Glomerular visceral epithelial cell (primary cell): Measurements from ENCODE around the gene RPL14.
"Not testable (repeated sequence)": the region's sequence is repeated elsewhere in the genome, so short reads cannot be mapped to it uniquely, and the experiment has no call there.

Experiments
- DNase-seq: peaks from one replicate; pipeline ENCODE4 v3.0.0-alpha.2; 2016; ENCODE audit errors: extremely low spot score

The RPL14 gene

DNA sequence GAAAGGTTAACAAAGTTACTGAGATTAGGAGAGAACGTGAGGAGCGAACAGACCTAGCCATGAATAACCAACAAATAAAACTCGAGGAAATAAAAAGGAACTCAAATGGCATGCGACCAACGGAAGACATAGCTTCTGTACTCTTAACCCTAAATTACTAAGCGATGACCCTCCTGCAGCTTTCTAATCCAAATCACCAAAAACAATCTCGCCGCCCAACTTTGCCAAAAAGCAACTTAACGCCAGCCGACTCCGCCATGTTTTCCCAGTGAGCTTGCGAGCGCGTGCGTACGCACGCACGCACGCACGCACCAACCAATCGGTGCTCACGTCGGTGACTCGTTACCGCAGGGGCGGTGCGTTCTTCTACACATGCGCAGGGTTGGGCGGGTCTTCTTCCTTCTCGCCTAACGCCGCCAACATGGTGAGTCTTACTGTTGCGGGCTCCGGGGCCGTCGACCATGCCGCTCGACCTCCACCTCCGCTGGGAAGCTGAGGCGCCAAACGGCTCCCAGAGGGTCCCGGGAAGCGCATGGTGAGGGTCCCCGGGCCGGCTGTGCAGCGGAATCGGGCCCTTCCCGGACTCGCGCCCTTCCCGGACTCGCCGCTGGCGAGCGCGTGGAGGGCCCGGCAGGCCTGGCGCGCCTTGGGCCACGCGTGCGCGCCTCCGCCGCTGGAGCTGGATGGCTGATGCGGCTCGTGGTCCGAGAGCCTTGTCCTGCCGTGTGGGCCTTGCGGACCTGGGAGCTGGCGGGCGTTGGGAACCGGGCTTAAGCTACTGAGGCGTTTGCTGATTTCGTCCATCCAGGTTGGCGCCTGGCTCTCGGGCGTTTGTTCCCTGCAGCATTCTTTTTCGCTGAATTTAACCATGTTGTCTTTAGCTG, at the start of gene RPL14:
Gene RPL14, plus strand, starts transcription at position 400 of the 884 bp plus-strand sequence. Its CDS starts 133 bp downstream, at position 533.
- peak; percentile 93 for DNase-seq

DNA sequence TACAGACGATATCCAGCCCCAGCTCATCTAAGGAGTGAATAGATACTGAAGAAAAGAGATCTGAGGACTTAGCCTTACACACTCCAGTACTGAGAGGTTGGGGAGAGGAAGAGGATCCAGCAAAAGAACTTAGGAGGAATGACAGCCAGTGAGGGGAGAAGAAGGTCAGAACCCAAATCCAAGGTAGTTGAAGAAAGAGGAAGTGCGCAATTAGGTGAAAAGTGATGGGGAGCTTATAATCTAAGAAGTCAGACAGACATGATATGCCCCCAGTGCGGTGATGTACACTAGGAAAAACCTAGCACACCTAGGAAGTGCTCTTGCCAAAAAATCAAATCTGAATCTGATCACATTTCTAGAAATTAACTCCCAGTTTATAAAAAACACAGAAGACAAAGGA, 49.5 kb upstream of the RPL14 start:
- no peak for DNase-seq

DNA sequence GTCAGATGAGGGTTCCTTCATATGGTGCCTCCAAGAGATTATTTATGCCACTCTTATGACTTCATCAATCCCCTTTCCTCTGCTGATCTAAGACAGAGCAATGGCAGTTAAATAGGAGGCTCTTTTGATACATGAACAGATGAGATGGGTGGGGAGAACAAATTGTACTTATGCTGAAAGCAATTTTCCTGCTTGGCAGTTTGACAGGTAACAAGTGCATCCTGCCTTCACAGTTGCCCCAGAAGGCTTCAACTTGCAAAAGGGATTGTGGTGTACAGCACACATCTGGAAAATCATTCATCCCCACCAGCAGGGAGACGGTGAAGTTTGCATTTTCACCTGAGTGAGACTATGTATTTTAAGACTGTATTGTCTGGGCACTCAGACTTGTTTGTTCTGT, 42.9 kb upstream of the RPL14 start:
- DNase-seq, result no peak

DNA sequence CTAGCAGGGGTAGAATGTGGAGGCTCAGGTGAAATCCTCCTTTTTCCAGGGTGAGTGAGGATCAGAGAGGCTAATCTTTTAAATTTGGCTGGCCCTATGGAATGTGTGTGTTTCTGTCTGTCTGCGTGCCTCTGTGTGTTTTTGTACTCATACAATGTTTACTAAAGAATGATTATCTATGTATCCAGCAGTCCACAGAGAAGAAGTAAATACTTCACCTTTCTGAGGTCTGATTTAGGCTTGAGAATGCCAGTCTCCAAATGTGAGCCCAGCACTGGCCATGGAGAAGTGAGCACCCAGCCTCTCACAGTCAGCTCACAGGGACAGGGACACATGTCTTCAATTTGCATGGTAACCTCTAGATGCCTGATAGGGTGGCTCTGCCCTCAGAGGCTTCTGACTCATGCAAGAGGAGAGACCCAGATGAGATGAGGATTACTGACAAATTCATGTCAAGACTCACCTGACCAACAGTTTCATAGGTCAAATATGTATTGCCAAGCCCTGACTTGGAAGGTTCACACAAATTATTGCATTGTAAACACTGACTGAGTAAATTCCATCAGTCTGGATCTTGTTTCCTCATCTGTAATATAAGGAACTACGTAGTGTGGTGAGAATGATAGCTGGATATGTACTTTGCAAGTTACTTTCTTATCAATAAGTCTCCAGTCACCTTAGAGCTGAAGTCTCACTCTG, 39.1 kb upstream of the RPL14 start:
- DNase-seq, result no peak

DNA sequence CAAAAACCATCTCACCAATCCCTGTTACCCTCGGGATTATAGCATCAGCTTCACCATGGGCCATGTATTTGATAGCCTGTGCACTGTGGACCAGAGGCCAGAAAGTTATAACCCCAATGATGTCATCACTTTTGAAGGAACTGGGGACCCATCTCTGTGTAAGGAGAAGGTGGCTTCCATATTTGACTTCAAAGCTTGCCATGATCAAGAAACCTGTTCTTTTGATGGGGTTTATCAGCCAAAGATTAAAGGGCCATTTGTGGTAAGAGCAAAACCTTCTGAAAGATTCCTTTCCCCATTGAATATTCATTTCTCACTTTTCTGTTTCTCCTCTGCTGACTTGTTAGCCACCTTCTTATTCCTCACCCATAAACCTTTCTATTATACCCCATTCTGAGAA, 34.3 kb upstream of the RPL14 start:
- DNase-seq, result no peak

DNA sequence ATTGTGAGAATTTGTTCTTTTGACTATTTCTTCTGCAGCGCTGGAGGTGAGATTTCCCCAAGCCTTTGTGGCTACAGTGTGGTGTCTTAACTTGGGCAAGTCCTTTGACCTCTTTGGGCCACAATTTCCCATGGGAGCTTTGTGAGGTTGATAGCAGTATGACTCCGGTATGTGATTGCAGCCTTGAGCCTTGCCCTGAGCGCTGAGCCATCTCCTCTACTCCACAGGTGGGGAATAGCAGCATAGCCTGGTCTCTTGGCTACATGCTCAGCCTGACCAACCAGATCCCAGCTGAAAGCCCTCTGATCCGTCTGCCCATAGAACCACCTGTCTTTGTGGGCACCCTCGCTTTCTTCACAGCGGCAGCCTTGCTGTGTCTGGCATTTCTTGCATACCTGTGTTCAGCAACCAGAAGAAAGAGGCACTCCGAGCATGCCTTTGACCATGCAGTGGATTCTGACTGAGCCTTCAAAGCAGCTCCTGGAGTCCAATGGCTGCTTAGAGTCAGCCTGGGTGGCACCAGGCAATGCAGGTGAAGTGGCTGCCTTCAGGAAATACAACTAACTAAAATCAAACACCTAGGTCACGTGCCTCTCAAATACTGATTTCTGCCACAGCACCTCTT, 30.0 kb upstream of the RPL14 start:
- no peak for DNase-seq

DNA sequence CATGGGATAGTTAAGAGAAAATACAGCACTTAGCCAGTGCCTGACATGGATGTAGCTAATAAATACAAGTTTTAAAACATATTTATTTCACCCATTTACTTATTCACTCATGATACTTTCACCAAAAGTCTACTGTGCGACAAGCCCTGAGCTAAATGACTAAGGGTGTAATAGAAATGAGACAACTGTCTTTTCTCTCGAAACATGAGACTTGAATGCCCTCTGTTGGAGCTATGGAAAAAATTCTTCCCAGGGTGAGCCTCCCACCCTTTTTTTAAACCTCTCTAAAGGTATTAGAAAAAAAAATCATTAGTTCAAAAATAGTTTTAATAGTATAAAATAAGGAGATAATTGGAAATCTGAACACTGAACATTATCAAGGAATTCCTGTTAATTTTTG, 24.3 kb upstream of the RPL14 start:
- DNase-seq, result no peak

DNA sequence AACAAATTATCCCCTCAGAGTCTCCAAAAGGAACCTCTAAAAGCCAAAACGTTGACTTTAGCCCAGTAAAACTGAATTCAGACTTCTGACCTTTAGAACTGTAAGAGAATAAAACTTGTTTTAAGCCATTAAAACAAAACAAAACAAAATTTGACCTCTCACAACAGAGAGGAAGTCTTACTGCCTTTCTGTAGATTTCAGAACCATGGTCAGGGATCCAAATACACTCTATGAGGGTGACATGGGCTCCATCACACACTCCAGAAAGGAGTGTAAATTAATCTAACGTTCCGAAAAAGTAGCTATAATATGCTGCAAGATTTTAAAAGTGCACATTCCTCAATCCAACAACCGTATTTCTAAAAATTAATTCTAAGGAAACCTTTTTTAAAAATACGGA, 19.2 kb upstream of the RPL14 start:
- DNase-seq, result no peak

DNA sequence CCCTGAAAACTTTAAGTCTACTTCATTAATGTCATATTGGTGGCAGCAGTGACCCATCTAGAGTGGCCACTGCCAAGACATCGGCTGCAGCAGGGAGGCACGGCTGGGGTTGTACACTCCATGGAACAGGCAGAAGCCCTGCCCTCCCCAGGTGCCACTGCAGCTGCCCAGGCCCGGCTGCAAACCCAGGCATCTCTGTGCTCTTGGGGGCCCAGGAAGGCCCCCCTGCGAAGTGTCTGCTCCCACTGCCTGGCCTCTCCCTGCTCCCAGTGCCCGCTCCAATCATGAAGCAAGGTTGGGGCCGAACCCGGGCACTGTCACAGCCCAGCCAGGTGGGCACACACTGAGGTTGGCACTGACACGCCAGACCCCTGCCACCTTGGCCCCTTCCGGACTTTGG, 12.1 kb upstream of the RPL14 start:
- DNase-seq, result no peak

DNA sequence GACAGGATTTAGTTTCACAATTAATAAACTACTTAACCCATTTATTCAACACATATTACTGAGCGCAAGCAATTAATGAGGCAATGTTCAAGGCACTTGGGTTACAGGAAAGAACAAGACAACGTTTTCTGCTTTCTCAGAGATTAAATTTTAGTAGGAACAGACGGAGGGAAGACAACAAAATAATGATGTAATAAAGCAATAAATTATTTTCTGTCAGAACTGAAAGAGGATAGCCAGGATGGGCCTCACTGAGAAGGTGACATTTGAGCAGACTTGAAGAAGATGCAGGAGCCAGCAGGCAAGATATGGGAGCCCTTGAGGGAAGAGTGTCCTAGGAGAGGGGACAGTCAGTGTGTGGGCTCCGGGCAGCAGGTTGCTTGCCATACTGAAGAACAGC, 11.3 kb upstream of the RPL14 start:
- DNase-seq, result no peak

DNA sequence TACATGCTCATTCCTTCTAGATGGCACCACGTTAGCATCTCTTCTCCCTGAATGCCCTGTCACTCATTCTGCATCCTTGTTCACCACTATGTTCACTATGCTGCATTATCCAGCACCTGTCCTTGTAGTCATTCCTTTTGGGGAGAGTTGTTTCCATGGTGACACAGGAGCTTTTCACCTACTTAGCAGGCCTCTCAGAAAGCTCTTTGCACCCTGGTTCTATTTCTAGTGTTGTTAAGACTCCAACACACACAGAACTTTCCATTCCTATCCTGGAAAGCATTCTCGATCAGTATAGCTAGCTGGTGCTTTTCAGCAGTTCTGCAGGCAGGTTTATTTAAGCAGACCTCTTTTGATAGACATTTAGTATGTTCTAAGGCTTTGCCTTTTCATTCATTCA, 6.7 kb upstream of the RPL14 start:
- DNase-seq, result no peak

DNA sequence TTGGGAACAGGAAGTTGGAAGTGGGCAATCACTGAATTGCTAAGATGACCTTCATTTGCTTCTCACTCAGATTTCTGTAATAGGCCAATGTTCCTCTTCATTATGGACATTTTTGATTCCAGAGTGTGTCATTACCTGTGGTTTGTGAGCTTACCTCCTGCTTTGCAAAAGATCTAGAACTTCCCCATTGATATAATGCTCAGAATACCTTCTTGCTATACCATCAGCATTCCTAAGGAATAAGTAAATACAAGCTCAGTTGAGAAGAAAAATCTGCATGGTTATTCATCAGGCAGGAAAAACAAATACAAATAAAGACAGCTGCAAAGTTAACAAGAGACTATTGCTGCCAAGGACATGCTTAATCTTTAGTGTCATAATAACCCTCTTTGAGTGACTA, 5.6 kb upstream of the RPL14 start:
- no peak for DNase-seq

DNA sequence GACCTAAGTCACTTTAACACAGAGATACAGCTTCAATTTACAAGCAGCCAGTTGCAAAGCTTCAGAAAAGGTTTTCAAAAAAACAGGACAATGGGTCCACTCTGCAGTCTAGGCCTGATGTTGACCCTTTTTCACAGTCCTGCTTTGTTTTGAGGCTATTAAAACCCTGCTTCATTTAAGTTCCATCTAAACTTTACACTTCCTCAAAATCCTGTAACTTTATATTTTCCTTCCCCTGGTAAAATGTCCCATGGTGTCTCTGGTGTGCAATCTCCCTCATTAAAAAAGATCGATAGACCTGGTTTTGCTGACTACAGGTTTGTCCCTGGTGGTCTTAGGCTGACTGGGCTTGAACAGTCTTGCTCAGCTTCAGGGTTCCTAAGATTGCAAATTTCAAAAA, 5.1 kb upstream of the RPL14 start:
- DNase-seq, result no peak

DNA sequence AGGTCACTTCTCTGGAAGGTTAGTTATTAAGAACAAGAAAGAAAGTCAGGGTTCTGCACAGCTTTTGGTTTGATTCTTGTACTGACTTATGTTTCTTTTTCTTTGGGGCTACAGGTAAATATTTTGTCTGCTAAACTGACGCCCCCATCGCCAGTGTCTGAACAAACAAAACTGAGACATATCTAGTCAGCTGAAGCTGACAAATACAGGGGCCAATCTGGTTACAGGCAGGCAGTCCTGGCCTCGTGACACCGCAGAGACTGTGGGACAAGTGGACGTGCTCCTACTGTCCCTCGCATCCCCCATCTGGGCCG, 4.6 kb upstream of the RPL14 start:
- DNase-seq, result no peak

DNA sequence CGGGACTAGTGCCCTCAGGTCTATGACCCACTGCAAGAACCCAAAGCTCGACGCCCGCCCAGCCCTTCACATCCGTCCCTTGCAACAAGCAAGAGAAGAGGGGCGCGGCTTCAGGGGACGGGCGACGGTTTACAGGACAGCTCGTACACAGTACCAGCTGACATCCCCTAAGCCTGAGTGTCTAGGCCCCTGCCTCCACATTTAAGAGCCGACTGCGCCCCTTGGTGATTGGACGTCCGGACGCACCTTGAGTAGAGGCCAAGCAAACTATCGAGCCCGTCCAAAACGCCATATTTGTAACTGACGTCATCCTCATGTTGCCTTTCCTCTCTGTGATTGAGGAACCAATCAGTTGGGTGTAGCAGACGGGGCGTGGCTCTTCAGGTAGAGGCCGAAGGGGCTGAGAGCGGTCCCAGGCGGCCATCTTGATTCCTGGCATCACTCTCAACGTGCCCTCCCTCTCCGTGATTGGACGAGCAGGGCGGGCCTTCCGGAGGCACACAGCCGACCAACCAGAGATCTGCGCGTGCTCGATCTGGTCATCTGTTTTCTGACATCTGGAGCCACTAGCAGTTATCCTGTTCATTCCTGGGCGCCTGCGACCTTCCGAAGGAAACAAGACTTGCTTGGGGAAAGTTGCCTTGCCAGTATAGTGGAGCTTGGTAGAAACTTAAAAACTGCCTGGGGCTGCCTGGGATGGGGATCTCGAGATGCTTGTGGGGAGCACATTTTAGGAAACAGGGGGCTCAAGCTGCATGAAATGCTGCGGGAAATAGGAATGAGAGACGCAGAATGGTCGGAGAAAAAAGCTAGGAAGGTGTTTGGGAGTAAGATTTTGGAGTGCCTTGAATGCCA, 4.0 kb upstream of the RPL14 start:
- DNase-seq, result peak; percentile 98

DNA sequence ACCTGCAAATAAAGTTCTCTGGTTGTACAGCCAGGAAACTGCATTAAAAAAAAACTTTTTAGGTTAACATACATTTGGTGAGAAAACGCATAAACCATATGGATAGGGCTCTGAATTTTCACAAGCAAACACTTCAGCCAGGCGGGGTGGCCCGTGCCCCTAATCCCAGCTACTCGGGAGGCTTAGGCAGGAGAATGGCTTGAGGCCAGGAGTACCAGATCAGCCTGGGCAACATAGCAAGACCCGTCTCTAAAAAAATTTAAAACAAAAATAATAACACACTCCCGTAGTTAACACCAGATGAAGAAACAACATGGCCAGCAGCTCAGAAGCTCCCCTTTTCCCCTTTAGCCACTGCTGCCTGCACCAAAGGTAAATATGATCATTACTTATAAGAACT, 3.2 kb upstream of the RPL14 start:
- DNase-seq, result no peak

DNA sequence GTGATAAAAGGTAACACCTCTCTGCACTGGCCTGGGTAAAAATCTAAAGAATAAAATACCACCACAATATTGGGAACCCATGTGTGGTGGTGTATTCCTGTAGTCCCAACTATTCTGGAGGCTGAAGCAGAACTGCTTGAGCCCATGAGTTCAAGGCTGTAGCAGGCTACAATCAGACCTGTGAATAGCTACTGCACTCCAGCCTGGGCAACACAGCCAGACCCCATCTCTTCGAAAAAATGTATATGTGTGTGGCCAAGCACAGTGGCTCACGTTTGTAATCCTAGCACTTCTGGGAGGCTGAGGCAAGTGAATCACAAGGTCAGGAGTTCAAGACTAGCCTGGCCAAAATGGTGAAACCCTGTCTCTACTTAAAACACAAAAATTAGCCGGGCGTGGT, 1.8 kb upstream of the RPL14 start:
- no peak for DNase-seq

DNA sequence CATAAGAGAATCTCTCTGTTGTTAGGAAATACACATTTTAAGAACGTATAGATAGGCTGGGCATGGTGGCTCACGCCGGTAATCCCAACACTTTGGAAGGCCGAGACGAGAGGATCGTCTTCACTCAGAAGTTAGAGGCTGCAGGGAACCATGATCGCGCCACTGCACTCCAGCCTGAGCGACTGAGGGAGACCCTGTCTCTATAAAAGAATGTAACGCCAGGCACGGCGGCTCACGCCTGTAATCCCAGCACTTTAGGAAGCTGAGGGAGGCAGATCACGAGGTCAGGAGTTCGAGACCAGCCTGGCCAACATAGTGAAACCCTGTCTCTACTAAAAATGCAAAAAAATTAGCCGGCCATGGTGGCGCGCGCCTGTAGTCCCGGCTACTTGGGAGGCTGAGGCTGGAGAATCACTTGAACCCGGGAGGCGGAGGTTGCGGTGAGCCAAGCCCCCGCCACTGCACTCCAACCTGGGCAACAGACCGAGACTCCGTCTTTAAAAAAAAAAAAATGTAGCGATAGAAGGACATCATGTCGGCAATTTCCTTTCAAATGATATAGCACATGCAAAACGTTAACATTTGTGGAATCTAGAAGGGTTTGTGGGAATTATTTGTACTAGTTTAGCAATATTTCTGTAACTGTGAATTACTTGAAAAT, 730 bp upstream of the RPL14 start:
- no peak for DNase-seq

DNA sequence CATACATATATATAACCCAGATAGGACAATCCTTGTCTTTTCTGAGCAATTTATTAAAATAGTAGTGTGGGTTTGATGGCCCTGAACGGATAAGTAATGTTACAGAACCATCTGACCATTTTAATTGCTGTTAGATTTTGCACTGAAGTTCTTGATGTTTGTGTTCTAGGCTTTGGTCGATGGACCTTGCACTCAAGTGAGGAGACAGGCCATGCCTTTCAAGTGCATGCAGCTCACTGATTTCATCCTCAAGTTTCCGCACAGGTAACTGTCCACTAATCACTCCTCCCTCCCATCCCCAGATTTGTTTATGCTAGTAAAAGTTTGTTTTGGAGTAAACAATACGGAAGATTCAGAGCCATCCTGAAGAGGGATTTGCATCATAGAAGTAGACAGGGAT, 1.3 kb downstream of the RPL14 start:
- no peak for DNase-seq

DNA sequence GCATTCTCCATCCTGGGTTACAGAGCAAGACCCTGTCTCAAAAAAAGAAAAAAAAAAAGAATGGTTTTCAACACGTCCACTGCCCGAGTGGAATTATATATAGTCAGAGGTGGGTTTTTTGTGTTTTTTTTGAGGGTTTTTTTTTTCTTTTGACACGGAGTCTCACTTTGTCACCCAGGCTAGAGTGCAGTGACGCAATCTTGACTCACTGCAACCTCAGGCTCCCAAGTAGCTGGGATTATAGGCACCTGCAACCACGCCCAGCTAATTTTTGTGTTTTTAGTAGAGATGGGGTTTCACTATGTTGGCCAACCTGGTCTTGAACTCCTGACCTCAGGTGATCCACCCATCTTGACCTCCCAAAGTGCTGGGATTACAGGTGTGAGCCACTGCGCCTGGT, 3.3 kb downstream of the RPL14 start:
- DNase-seq, result not testable (repeated sequence)

DNA sequence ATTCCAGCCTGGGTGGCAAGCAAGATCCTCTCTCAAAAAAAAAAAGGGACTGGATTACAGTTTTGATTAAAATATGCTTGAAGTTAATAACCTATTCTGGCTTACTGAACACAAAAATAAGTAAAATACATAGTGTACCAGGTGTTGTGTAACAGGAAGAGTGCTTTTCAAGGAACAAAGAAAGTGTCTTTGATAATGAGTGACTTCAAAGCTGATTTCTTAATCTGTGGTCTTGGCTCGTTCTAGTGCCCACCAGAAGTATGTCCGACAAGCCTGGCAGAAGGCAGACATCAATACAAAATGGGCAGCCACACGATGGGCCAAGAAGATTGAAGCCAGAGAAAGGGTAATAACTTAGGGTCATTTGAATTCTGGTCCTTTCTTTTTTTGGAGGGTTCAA, 4.0 kb downstream of the RPL14 start:
- DNase-seq, result no peak

DNA sequence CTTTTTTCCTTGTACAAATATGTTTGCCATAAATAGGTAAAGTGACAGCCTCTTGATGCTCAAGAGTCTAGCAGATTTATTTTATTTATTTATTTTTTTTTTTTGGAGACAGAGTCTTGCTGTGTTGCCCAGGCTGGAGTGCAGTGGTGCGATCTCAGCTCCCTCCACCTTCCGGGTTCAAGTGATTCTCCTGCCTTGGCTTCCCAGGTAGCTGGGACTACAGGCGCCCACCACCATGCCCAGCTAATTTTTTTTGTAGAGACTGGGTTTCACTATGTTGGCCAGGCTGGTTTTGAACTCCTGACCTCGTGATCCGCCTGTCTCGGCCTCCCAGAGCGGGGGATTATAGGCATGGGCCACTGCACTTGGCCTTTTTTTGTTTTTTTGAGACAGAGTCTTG, 5.7 kb downstream of the RPL14 start:
- not testable (repeated sequence) for DNase-seq
